Gastroesophageal sphincter (tissue), 4 donors: ENCODE results near the gene MADD. TPM values are rescaled to one million over a fixed set of nuclear protein-coding genes. Genes with fewer than 3 reads are reported as not detected.

Source experiments
- ATAC-seq: fragments of 150-250 bp; one replicate; pipeline ENCODE4 v1.9.1; 2016; ENCODE audit warnings: mild to moderate bottlenecking, moderate library complexity
- H3K27ac ChIP-seq, 4 donors: fragments of 200-600 bp; sonication (generic) in 3 of 4; 1 replicate in 3 of 4; 2 replicates in 1 of 4; pipeline ENCODE4 v1.5.1; 2016 to 2019
- H3K27me3 ChIP-seq: fragments of 200-600 bp; sonication (generic); one replicate; pipeline ENCODE4 v1.5.1; 2019
- H3K36me3 ChIP-seq, 2 donors: fragments of 200-600 bp; sonication (generic); one replicate each; pipeline ENCODE4 v1.5.1; 2019; ENCODE audit warnings: control low read depth in 1 of 2
- H3K4me1 ChIP-seq, 3 donors: fragments of 200-600 bp; sonication (generic); 1 replicate in 2 of 3; 2 replicates in 1 of 3; pipeline ENCODE4 v1.5.1; 2016 to 2019; ENCODE audit warnings: control low read depth in 2 of 3
- H3K4me3 ChIP-seq, 2 donors: fragments of 200-600 bp; sonication (generic); one replicate each; pipeline ENCODE4 v1.5.1; 2019; ENCODE audit warnings: mild to moderate bottlenecking in 1 of 2, moderate library complexity in 1 of 2
- H3K9me3 ChIP-seq, 3 donors: fragments of 200-600 bp; sonication (generic); one replicate each; pipeline ENCODE4 v1.5.1; 2017 to 2019; ENCODE audit warnings: control low read depth in 2 of 3
- EP300 ChIP-seq: sonication (generic); formaldehyde crosslinking; IDR thresholded peaks from one replicate; pipeline ENCODE4 v1.6.1; 2017; ENCODE audit warnings: antibody characterized with exemption, mild to moderate bottlenecking
- POLR2A ChIP-seq, 2 donors: fragments of 450-650 bp; IDR thresholded peaks; one replicate each; pipeline ENCODE4 v1.6.1; 2017; ENCODE audit warnings: antibody characterized with exemption in 2 of 2, mild to moderate bottlenecking in 2 of 2, moderate library complexity in 1 of 2
- POLR2AphosphoS5 ChIP-seq: sonication (generic); formaldehyde crosslinking; IDR thresholded peaks from one replicate; pipeline ENCODE4 v1.6.1; 2017; ENCODE audit warnings: antibody characterized with exemption
- WGBS, 2 donors: methylation state at CpG; one replicate each; pipeline ENCODE4 v1.1.5; 2018; ENCODE audit warnings: low coverage in 1 of 2; 5-methylcytosine and 5-hydroxymethylcytosine counted together
- total RNA-seq, 4 donors: library from RNA; depleted of rRNA; stranded (reverse); fragments of >200 nt; gene quantifications; one replicate each; pipeline ENCODE4 v1.1.0, GENCODE V29; 2016
- TF ChIP-seq, protein P1 (sequence below), 4 experiments: fragments of 200-600 bp in 2 of 4; fragments of 450-650 bp in 2 of 4; sonication (generic) in 1 of 4; IDR thresholded peaks; one replicate each; pipeline ENCODE4 v1.5.1; 2017 to 2019; ENCODE audit warnings: antibody characterized with exemption in 4 of 4, mild to moderate bottlenecking in 2 of 4, moderate library complexity in 2 of 4

MADD gene
- total RNA-seq, 4 donors from 2014 or later: 23.7 to 33.9 (median 29.4) TPM

GRCh38 chr11:47289856-47290255 is 19.9 kb downstream of the MADD start:
- no peak for TF ChIP-seq EP300
- no peak for TF ChIP-seq POLR2AphosphoS5
- TF ChIP-seq POLR2A (IDR thresholded peaks at IDR 0.05): no peak
- TF ChIP-seq, protein P1, sequence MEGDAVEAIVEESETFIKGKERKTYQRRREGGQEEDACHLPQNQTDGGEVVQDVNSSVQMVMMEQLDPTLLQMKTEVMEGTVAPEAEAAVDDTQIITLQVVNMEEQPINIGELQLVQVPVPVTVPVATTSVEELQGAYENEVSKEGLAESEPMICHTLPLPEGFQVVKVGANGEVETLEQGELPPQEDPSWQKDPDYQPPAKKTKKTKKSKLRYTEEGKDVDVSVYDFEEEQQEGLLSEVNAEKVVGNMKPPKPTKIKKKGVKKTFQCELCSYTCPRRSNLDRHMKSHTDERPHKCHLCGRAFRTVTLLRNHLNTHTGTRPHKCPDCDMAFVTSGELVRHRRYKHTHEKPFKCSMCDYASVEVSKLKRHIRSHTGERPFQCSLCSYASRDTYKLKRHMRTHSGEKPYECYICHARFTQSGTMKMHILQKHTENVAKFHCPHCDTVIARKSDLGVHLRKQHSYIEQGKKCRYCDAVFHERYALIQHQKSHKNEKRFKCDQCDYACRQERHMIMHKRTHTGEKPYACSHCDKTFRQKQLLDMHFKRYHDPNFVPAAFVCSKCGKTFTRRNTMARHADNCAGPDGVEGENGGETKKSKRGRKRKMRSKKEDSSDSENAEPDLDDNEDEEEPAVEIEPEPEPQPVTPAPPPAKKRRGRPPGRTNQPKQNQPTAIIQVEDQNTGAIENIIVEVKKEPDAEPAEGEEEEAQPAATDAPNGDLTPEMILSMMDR (IDR thresholded peaks at IDR 0.05): no peak
- Histone ChIP-seq H3K27ac (no peak overlapping the region), H3K36me3 (peaks cover 0 to 100% of the 10 kb centered on the region in 2 donors), H3K4me1 (no peaks in the 10 kb centered on the region), H3K27me3 (no peaks in the 10 kb centered on the region), H3K4me3 (no peak overlapping the region), H3K9me3 (no peaks in the 10 kb centered on the region)
- no peak for ATAC-seq
- WGBS, 2 donors: 80 to 87% methylated on average over 6 to 11 of the region's 15 CpGs

GRCh38 chr11:47295385-47295784 is 25.5 kb downstream of the MADD start:
- H3K4me3 ChIP-seq: no peak overlapping the region
- TF ChIP-seq POLR2AphosphoS5 (no peak), EP300 (no peak), POLR2A (IDR thresholded peaks at IDR 0.05) (no peak)
- TF ChIP-seq, protein P1 (IDR thresholded peaks at IDR 0.05): no peak
- H3K36me3 ChIP-seq: peaks cover 4 to 100% of the 10 kb centered on the region in 2 donors
- no peaks in the 10 kb centered on the region for H3K27me3 ChIP-seq
- peaks cover 0 to 31% (median 0%) of the 10 kb centered on the region in 3 donors for H3K9me3 ChIP-seq
- no peak overlapping the region for H3K27ac ChIP-seq
- no peak for ATAC-seq
- WGBS, 2 donors: 88 to 97% methylated on average over 5 of the region's 5 CpGs
- no peaks in the 10 kb centered on the region for H3K4me1 ChIP-seq

GRCh38 chr11:47296045-47296444 is 26.1 kb downstream of the MADD start:
- TF ChIP-seq EP300 (no peak), POLR2A (IDR thresholded peaks at IDR 0.05) (no peak), POLR2AphosphoS5 (no peak)
- TF ChIP-seq, protein P1 (IDR thresholded peaks at IDR 0.05): no peak
- H3K4me3 ChIP-seq: no peak overlapping the region

DNA sequence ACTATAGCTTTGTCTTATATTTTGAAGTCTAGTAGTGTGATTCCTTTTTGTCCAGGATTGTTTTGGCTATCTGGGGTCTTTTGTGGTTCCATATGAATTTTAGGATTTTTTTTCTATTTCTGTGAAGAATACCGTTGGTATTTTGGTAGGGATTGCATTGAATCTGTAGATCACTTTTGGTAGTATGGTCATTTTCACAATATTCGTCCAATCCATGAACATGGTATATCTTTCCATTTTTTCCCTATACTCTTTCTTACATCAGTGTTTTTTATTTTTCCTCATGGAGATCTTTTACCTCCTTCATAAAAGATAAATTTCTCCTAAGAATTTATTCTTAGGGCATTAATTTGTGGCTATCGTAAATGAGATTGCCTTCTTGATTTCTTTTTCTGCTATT is 29.1 kb downstream of the MADD start:
- Histone ChIP-seq H3K4me1 (no peaks in the 10 kb centered on the region), H3K9me3 (peaks cover 0 to 55% (median 0%) of the 10 kb centered on the region in 3 donors), H3K4me3 (no peak overlapping the region), H3K27me3 (no peaks in the 10 kb centered on the region), H3K27ac (no peak overlapping the region), H3K36me3 (peaks cover 4 to 100% of the 10 kb centered on the region in 2 donors)
- TF ChIP-seq POLR2A (IDR thresholded peaks at IDR 0.05): no peak
- TF ChIP-seq, protein P1 (IDR thresholded peaks at IDR 0.05): no peak
- no peak for TF ChIP-seq EP300
- TF ChIP-seq POLR2AphosphoS5: no peak
- WGBS, 2 donors: 88 to 93% methylated on average over 3 of the region's 3 CpGs
- ATAC-seq: no peak

More at GRCh38 chr11:47296045-47296444, 26.1 kb downstream of the MADD start:
- Histone ChIP-seq H3K4me1 (no peaks in the 10 kb centered on the region), H3K36me3 (peaks cover 4 to 100% of the 10 kb centered on the region in 2 donors), H3K27me3 (no peaks in the 10 kb centered on the region), H3K27ac (no peak overlapping the region), H3K9me3 (peaks cover 0 to 33% (median 0%) of the 10 kb centered on the region in 3 donors)
- ATAC-seq: no peak
- whole genome bisulfite sequencing, 2 donors: 78 to 84% methylated on average over 4 of the region's 4 CpGs

GRCh38 chr11:47302853-47303252 is 32.9 kb downstream of the MADD start:
- TF ChIP-seq POLR2A (IDR thresholded peaks at IDR 0.05) (no peak), EP300 (no peak), POLR2AphosphoS5 (no peak)
- TF ChIP-seq, protein P1 (IDR thresholded peaks at IDR 0.05): no peak
- Histone ChIP-seq H3K36me3 (peaks cover 4 to 100% of the 10 kb centered on the region in 2 donors), H3K27me3 (no peaks in the 10 kb centered on the region), H3K9me3 (peaks cover 0 to 49% (median 0%) of the 10 kb centered on the region in 3 donors), H3K4me3 (no peak overlapping the region), H3K4me1 (no peaks in the 10 kb centered on the region), H3K27ac (no peak overlapping the region)
- 100% methylated on average over 1 of the region's 1 CpG; no CpG with 5 or more reads in 1 of the 2 donors for WGBS, 2 donors
- no peak for ATAC-seq
